ENCODE data around the gene PIGV. TPM values are rescaled to one million over a fixed set of nuclear protein-coding genes. Genes with fewer than 3 reads are reported as not detected.

The PIGV gene
- total RNA-seq, 1 experiment from 2014 or later, result 7.5 TPM

GRCh38 chr1:26784886-26785285 lies 2.9 kb upstream of the PIGV start:
- no peaks in the 10 kb centered on the region for H3K9me3 ChIP-seq (ENCODE audit: control insufficient read depth, low read depth, low read length)
- no peak overlapping the region for H2BK120ac ChIP-seq (ENCODE audit: low read depth, low read length, poor library complexity, severe bottlenecking)
- Mint-ChIP-seq H3K27ac (no peak overlapping the region), H3K4me3 (no peak overlapping the region), H3K4me1 (peaks cover 52 to 59% of the 10 kb centered on the region in 2 experiments), H3K36me3 (ENCODE audit: insufficient read depth in 1 of 3, low read depth in 3 of 3) (peaks cover 4 to 30% (median 24%) of the 10 kb centered on the region in 3 experiments; a peak in 6 of 7 replicates), H3K27me3 (ENCODE audit: low read depth) (no peaks in the 10 kb centered on the region; the same call in 1 of the 2 replicates), H3K9me3 (no peaks in the 10 kb centered on the region)
- H3K79me1 ChIP-seq (ENCODE audit: insufficient read depth, low read depth, low read length, poor library complexity, severe bottlenecking), result no peaks in the 10 kb centered on the region
- H3K14ac ChIP-seq (ENCODE audit: insufficient read depth, low read length), result no peak overlapping the region
- no peak overlapping the region for H3K9ac ChIP-seq (ENCODE audit: extremely low read depth, insufficient read length, low read length)
- H3K23me2 ChIP-seq (ENCODE audit: insufficient read length, low read depth, low read length, poor library complexity, severe bottlenecking), result peaks cover 10% of the 10 kb centered on the region
- H2BK5ac ChIP-seq (ENCODE audit: insufficient read length, low read length), result no peak overlapping the region
- no peak overlapping the region for H2BK15ac ChIP-seq (ENCODE audit: low read depth, low read length)
- H3K56ac ChIP-seq (ENCODE audit: insufficient read length, low read depth, low read length), result no peak overlapping the region
- H3K27me3 ChIP-seq (ENCODE audit: insufficient read depth, low read length), result no peaks in the 10 kb centered on the region
- H3K18ac ChIP-seq (ENCODE audit: insufficient read length, low read depth, low read length), result no peak overlapping the region
- TF ChIP-seq CTCF (conservative IDR thresholded peaks at IDR 0.05), result no peak
- WGBS (ENCODE audit: extremely low coverage, insufficient read length, low lambda C conversion rate), result no CpG with 5 or more reads among the region's 1 CpG
- DNase-seq, result no peak
- no peak overlapping the region for H3T11ph ChIP-seq (ENCODE audit: low read length)
- H3K23ac ChIP-seq (ENCODE audit: insufficient read length, low read depth, low read length), result no peak overlapping the region
- H3K27ac ChIP-seq (ENCODE audit: insufficient read length, low read depth, low read length), result no peak overlapping the region
- no peak overlapping the region for H3K4ac ChIP-seq (ENCODE audit: low read depth, low read length)
- no peaks in the 10 kb centered on the region for H4K20me1 ChIP-seq (ENCODE audit: control insufficient read depth, insufficient read depth, insufficient read length)
- H4K5ac ChIP-seq (ENCODE audit: insufficient read length, low read depth, low read length), result no peak overlapping the region
- H3K79me2 ChIP-seq (ENCODE audit: insufficient read depth, low read length), result no peaks in the 10 kb centered on the region; the same call in 1 of the 2 replicates
- no peak overlapping the region for H2AFZ ChIP-seq (ENCODE audit: low read length)
- H2AK5ac ChIP-seq (ENCODE audit: insufficient read length, low read length), result no peak overlapping the region
- H4K91ac ChIP-seq (ENCODE audit: insufficient read length, low read depth, low read length), result no peak overlapping the region
- no peak overlapping the region for H4K8ac ChIP-seq (replicated peaks; ENCODE audit: insufficient read length, low read depth, low read length)
- H2BK20ac ChIP-seq (ENCODE audit: low read depth, low read length, poor library complexity, severe bottlenecking), result no peak overlapping the region
- no peak overlapping the region for H3K4me2 ChIP-seq (ENCODE audit: insufficient read depth, insufficient read length, low read length)
- H2BK12ac ChIP-seq (ENCODE audit: insufficient read length, low read depth, low read length), result no peak overlapping the region
- H3K4me1 ChIP-seq (ENCODE audit: insufficient read depth, low read length), result peaks cover 5% of the 10 kb centered on the region; the same call in 1 of the 2 replicates
